ENCODE results near the gene FAM120A.

- TF ChIP-seq POLR2AphosphoS5 (IDR thresholded peaks at IDR 0.05; ENCODE audit: low read depth, low read length) (no peak), RFX5 (IDR thresholded peaks at IDR 0.05; ENCODE audit: low read depth, low read length) (no peak), ZNF572 (CRISPR knock-in tag; IDR thresholded peaks at IDR 0.05) (no peak), ZUFSP (CRISPR knock-in tag; IDR thresholded peaks at IDR 0.05; ENCODE audit: borderline replicate concordance) (no peak), CTCF (CRISPR knock-in tag; IDR thresholded peaks at IDR 0.05) (no peak), RAD21 (CRISPR knock-in tag; IDR thresholded peaks at IDR 0.05) (no peak), MLX (CRISPR knock-in tag; IDR thresholded peaks at IDR 0.05) (no peak)
- TF ChIP-seq, protein P1, sequence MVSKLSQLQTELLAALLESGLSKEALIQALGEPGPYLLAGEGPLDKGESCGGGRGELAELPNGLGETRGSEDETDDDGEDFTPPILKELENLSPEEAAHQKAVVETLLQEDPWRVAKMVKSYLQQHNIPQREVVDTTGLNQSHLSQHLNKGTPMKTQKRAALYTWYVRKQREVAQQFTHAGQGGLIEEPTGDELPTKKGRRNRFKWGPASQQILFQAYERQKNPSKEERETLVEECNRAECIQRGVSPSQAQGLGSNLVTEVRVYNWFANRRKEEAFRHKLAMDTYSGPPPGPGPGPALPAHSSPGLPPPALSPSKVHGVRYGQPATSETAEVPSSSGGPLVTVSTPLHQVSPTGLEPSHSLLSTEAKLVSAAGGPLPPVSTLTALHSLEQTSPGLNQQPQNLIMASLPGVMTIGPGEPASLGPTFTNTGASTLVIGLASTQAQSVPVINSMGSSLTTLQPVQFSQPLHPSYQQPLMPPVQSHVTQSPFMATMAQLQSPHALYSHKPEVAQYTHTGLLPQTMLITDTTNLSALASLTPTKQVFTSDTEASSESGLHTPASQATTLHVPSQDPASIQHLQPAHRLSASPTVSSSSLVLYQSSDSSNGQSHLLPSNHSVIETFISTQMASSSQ (IDR thresholded peaks at IDR 0.05; ENCODE audit: low read depth), result no peak
- TF ChIP-seq, protein P1 (CRISPR knock-in tag; IDR thresholded peaks at IDR 0.05; ENCODE audit: borderline replicate concordance), result no peak
Observed at GRCh38 chr9:93422977-93423616, 28.4 kb upstream of the FAM120A start.

All from HepG2 (cell line).